GM21367 (cell line): Measurements from ENCODE around the gene PRKN.
A peak's percentile ranks its signal among the peaks of the same experiment; 100 is the strongest.

Source experiments
- ATAC-seq: cut with Tn5 transposase; IDR thresholded peaks from one replicate; pipeline ENCODE4 v1.9.1; 2021; ENCODE audit not compliant: unreplicated experiment

Gene PRKN

GRCh38 chr6:161444464-161444863 is 1283.1 kb downstream of the PRKN start:
- ATAC-seq, result no peak

- no peak for ATAC-seq
Observed at GRCh38 chr6:161443848-161444247, 1283.7 kb downstream of the PRKN start.

DNA sequence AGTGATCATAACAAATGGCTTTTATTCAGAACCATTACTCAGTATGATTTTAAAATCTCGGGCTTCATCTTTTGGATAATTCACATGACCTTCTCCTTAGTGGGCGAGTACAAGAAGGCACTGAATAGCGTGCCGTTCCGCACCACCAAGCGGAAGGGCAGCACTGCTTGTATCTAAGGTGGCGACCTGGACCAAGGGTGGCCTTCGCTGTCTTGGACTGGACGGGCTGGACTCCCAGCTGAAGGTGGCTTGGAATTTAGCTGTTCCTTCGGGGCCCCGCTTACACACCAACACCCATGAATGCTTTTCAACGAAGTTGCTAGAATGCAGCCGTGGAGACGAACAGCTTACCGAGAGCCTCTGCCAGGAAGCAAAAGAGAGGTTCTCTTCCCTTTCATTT is 1285.1 kb downstream of the PRKN start:
- no peak for ATAC-seq

GRCh38 chr6:161440299-161440698 is 1287.3 kb downstream of the PRKN start:
- no peak for ATAC-seq

DNA sequence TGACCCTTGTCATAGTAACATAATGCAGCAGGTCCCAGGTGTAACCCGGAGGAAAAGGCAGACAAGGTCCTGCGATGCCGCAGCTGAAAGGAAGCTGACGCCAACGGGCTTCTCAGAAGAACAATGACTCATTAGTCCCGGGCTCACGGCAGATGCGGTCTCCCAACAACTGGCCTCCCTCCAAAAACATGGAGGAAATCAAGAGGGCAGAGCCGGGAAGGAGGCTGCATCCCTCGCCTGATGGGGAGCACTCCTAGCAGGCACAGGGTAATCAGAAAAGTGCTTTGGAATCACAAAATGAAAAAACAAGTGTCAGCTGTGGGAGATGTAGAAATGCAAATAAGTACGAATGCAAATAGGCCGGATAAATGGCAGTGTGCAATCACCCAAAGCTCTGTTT is 1288.5 kb downstream of the PRKN start:
- no peak for ATAC-seq

- no peak for ATAC-seq
Observed at GRCh38 chr6:161438430-161439030, 1289.0 kb downstream of the PRKN start.

GRCh38 chr6:161437851-161438250 is 1289.7 kb downstream of the PRKN start:
- no peak for ATAC-seq

DNA sequence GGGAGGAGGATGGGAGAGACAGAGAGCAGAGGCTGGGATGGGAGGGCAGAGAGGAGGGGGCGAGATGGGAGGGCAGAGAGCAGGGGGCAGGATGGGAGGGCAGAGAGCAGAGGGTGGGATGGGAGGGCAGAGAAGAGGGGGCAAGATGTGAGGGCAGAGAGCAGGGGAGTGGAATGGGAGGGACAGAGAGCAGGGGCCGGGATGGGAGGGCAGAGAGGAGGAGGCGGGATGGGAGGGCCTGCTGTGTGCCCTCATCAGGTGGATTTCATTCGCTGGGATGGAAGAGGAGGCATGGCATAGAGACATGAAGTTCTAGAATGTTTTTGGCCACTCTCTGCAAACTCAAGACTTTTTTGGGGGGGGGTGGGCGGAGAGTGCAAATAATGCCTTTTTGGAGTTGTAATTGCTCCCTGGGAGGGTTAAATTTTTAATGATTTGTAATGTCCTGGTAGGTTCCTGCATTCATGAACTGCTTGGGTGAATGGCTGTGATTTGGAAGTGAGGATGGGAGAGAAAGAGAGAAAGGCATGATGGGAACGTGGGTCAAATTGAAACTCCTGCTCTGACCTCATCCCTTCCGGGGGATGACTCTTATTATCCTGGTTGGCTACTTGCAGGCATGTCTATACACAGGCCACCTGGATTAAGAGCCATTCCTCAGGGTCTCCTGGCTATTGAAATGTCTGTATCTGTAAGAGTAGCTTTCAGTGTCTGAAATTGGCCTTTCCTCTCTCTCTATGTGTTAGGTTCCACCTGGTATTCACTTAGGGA is 1291.3 kb downstream of the PRKN start:
- ATAC-seq, result no peak

- no peak for ATAC-seq
Observed at GRCh38 chr6:161435748-161436070, 1291.9 kb downstream of the PRKN start.

DNA sequence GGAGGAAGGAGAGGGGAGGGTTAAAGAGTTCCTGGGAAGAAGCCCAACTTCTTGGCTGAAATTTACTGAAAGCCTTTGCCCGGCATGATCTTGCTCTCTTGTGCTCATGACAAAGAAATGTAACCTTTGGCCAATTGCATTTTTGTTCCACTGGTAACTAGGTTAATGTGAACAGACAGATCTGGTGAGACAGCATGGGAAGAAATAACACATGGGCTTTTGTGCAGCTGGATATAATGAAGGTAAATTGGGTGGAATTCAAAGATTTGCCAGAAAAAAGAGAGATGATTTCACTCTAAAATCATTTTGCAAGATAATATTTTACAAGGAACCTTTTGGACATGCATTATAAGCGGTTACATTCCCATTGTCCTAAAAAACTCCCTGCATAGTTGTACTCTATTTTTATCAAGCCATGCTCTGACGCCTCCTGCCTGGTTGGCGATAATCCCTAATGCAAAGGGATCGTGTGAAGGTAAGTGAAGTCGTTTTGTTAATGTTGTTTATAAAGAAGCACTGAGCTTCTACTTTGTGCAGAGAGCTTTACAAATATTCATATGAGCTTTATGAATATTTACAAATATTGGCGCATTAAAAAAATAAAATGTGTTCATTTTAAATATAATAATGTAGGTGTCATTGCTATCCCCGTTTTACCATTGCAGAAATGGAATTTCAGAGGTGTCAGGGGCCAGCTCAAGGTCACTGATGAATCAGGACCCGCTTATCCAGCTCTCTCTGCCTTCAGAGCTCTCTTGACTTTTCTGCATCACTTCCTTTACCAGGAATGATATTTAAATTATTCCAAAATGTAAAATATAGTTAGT is 1292.4 kb downstream of the PRKN start:
- no peak for ATAC-seq

GRCh38 chr6:161434350-161434749 is 1293.2 kb downstream of the PRKN start:
- ATAC-seq, result no peak

DNA sequence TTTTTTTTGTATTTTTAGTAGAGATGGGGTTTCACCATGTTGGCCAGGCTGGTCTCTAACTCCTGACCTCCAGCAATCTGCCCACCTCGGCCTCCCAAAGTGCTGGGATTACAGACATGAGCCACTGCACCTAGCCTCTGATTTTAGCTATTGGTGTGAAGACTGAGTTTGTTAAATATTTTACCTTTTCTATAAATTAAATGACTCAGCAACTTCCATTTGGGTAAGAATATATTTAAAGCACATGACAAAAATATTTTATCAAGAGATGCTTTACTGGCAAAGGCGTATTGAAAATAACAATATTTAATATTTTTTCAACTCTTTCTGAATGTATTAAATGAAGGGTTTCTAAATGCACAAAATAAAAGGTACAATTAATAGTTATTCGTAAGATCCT is 1295.0 kb downstream of the PRKN start:
- no peak for ATAC-seq

DNA sequence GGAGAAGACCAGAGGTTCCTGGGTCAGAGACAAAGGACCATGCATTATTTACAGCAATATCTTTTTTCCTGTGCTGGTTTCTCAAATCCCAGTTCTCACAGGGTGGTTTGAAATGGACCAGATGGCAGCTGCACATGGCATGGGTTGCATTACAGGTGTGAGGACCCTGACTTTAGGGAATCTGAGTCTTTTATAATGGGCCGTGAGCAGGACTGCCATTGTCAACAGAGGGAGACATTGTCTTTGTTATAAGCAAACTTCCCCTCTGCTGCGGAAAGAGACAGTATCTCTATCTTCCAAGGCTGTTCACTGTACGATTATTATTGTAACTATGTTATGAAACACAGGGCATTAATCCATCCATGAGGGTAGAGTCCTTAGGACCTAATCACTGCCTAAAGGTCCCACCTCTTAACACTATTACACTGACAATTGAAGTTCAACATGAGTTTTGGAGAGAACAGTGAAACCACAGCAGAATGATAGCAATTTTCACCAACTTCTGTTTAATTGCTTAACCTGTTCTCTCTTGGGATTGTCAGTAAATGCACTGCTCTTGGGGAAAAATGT is 1297.6 kb downstream of the PRKN start:
- no peak for ATAC-seq

DNA sequence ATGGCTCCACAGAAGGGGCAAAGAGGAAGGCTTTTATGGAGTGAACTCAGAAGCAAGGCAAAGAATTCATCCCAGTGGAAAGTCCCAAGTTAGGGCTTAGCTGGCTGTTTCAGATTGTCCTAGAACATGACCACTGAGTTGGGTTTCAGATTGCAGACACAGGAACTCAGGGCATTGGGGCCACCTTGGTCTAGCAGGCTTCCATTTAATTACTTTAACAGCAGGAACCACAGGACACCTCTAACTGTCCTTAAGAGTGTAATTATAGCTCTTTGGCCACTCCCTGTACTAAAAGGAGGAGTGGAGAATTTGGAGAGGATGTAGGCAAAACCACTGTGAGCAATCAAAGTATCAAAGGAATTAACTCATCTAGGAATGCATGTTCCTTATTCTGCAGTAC is 1303.1 kb downstream of the PRKN start:
- no peak for ATAC-seq

- no peak for ATAC-seq
Observed at GRCh38 chr6:161422710-161423680, 1304.6 kb downstream of the PRKN start.

- peak; percentile 82 for ATAC-seq
Observed at GRCh38 chr6:161418463-161418945, 1309.1 kb downstream of the PRKN start.

- ATAC-seq, result no peak
Observed at GRCh38 chr6:161417717-161418462, 1309.7 kb downstream of the PRKN start.

DNA sequence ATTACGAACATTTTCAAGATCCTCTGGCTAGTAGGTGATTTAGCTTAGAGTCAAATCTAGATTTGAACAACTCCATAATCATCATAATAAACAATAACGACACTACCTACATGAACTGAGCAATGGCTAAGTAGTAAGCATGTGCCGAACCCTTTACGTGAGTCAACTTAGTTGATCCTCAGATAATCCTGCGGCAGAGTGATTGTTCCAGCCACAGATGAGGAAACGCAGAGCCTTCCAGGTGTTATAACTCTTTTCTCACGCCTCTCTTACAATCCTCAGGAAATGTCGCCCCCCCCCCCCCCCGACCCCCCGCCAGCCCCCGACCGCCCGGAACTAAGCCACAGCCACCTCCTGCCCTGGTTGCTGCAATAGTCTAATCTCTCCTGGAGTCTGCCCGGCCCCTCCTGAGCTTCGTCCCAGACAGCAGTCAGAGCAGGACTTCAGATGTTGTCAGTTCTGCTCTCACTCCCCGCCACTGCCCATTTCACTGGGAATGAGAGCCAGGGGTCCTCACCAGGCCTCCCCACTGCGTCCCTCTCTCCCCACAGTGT is 1312.2 kb downstream of the PRKN start:
- no peak for ATAC-seq

- ATAC-seq, result no peak
Observed at GRCh38 chr6:161414707-161415106, 1312.9 kb downstream of the PRKN start.
